ENCODE data around the gene LAMTOR1. TPM values are rescaled to one million over a fixed set of nuclear protein-coding genes. Genes with fewer than 3 reads are reported as not detected.

LAMTOR1 gene
- total RNA-seq, 1 experiment from 2014 or later = 96.3 TPM

- H3K9ac ChIP-seq (ENCODE audit: extremely low read depth, insufficient read length, low read length) = no peak overlapping the region
- no peak for TF ChIP-seq CTCF (conservative IDR thresholded peaks at IDR 0.05)
- H2BK120ac ChIP-seq (ENCODE audit: low read depth, low read length, poor library complexity, severe bottlenecking) = no peak overlapping the region
- H3K4ac ChIP-seq (ENCODE audit: low read depth, low read length) = no peak overlapping the region
- H3K27ac Mint-ChIP-seq = no peak overlapping the region
- no peak overlapping the region for H3K14ac ChIP-seq (ENCODE audit: insufficient read depth, low read length)
- no peaks in the 10 kb centered on the region for H4K20me1 ChIP-seq (ENCODE audit: control insufficient read depth, insufficient read depth, insufficient read length)
- H3K79me2 ChIP-seq (ENCODE audit: insufficient read depth, low read length) = peaks cover 6% of the 10 kb centered on the region
- no peak overlapping the region for H2BK12ac ChIP-seq (ENCODE audit: insufficient read length, low read depth, low read length)
- no peak overlapping the region for H3K4me3 Mint-ChIP-seq
- H3K23ac ChIP-seq (ENCODE audit: insufficient read length, low read depth, low read length) = no peak overlapping the region
- H3K23me2 ChIP-seq (ENCODE audit: insufficient read length, low read depth, low read length, poor library complexity, severe bottlenecking) = peaks cover 7% of the 10 kb centered on the region
- H3K56ac ChIP-seq (ENCODE audit: insufficient read length, low read depth, low read length) = no peak overlapping the region
- no peak overlapping the region for H3K18ac ChIP-seq (ENCODE audit: insufficient read length, low read depth, low read length)
- no peaks in the 10 kb centered on the region for H3K79me1 ChIP-seq (ENCODE audit: insufficient read depth, low read depth, low read length, poor library complexity, severe bottlenecking)
- H4K8ac ChIP-seq (replicated peaks; ENCODE audit: insufficient read length, low read depth, low read length) = no peak overlapping the region
- peaks cover 12 to 14% of the 10 kb centered on the region in 2 experiments for H3K4me1 Mint-ChIP-seq
- no peak overlapping the region for H3K4me2 ChIP-seq (ENCODE audit: insufficient read depth, insufficient read length, low read length)
- H2AFZ ChIP-seq (ENCODE audit: low read length) = no peak overlapping the region
- H3K27me3 Mint-ChIP-seq (ENCODE audit: low read depth) = no peaks in the 10 kb centered on the region; the same call in 1 of the 2 replicates
- H3K9me3 ChIP-seq (ENCODE audit: control insufficient read depth, low read depth, low read length) = no peaks in the 10 kb centered on the region
- no peak for DNase-seq
- H4K91ac ChIP-seq (ENCODE audit: insufficient read length, low read depth, low read length) = no peak overlapping the region
- no peak overlapping the region for H2AK5ac ChIP-seq (ENCODE audit: insufficient read length, low read length)
- H3K4me1 ChIP-seq (ENCODE audit: insufficient read depth, low read length) = no peaks in the 10 kb centered on the region
- no peaks in the 10 kb centered on the region for H3K9me3 Mint-ChIP-seq
- no peaks in the 10 kb centered on the region for H3K27me3 ChIP-seq (ENCODE audit: insufficient read depth, low read length)
- no peak overlapping the region for H2BK15ac ChIP-seq (ENCODE audit: low read depth, low read length)
- no peak overlapping the region for H4K5ac ChIP-seq (ENCODE audit: insufficient read length, low read depth, low read length)
- no peak overlapping the region for H2BK20ac ChIP-seq (ENCODE audit: low read depth, low read length, poor library complexity, severe bottlenecking)
- H3K27ac ChIP-seq (ENCODE audit: insufficient read length, low read depth, low read length) = no peak overlapping the region
- no CpG with 5 or more reads among the region's 4 CpGs for WGBS (ENCODE audit: extremely low coverage, insufficient read length, low lambda C conversion rate)
- H3K36me3 Mint-ChIP-seq (ENCODE audit: insufficient read depth in 1 of 3, low read depth in 3 of 3) = no peaks in the 10 kb centered on the region; a peak in 1 of 7 replicates
- no peak overlapping the region for H3T11ph ChIP-seq (ENCODE audit: low read length)
- no peak overlapping the region for H2BK5ac ChIP-seq (ENCODE audit: insufficient read length, low read length)
Observed at GRCh38 chr11:72084076-72084475, 19.0 kb downstream of the LAMTOR1 start.

All from H9 (cell line).